Measurements from ENCODE around the gene ZRANB3.

DNA sequence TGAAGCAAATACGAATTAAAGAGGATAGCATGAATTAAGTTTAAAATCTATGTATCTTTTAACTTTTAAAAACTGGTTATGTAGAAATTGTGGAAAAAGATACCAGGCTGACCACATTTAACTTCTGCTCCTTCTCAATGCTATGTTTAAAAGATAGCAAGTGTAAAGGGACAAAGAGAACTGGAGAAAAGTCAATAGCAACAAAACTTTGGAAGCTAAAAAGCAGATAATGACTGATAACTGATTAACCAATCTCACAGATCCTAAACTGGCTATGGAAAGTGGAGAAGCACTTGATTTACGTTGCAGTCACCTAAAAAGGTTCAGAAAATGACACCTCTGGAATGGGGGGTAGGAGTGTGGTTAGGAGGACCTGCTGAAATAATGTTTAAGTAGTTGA, 254.5 kb downstream of the ZRANB3 start:
- TF ChIP-seq, protein P1, sequence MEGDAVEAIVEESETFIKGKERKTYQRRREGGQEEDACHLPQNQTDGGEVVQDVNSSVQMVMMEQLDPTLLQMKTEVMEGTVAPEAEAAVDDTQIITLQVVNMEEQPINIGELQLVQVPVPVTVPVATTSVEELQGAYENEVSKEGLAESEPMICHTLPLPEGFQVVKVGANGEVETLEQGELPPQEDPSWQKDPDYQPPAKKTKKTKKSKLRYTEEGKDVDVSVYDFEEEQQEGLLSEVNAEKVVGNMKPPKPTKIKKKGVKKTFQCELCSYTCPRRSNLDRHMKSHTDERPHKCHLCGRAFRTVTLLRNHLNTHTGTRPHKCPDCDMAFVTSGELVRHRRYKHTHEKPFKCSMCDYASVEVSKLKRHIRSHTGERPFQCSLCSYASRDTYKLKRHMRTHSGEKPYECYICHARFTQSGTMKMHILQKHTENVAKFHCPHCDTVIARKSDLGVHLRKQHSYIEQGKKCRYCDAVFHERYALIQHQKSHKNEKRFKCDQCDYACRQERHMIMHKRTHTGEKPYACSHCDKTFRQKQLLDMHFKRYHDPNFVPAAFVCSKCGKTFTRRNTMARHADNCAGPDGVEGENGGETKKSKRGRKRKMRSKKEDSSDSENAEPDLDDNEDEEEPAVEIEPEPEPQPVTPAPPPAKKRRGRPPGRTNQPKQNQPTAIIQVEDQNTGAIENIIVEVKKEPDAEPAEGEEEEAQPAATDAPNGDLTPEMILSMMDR (optimal IDR thresholded peaks at IDR 0.05 in 1 of 3, IDR thresholded peaks at IDR 0.05 in 1 of 3, conservative IDR thresholded peaks at IDR 0.05 in 1 of 3; ENCODE audit: extremely low read depth in 1 of 3, insufficient read depth in 2 of 3, low read length in 3 of 3): no peak
- TF ChIP-seq EZH2 (IDR thresholded peaks at IDR 0.05; ENCODE audit: low read length): no peak
